GM12878 (cell line): ENCODE data around the gene KIAA0825. TPM values are rescaled to one million over a fixed set of nuclear protein-coding genes. Genes with fewer than 3 reads are reported as not detected.

ENCODE experiments used
- ATAC-seq: fragments of 200-7000 bp; cut with Tn5 transposase; 3 replicates; pipeline ENCODE4 v1.9.1; 2020; ENCODE audit warnings: mild to moderate bottlenecking, moderate library complexity
- BruUV-seq: library from RNA; stranded (reverse); fragments of 400-500 nt; replicated peaks from 2 replicates; lab custom pipeline; 2021; lab: Mats Ljungman, UMichigan
- CTCF ChIA-PET: fragments of 300-600 bp; sonication (Branson Sonifier 250); formaldehyde crosslinking; extraction: SDS; loops from one replicate; lab custom pipeline; 2021; ENCODE audit warnings: inconsistent platforms; lab: Yijun Ruan, JAX
- POLR2A ChIA-PET: fragments of 350-600 bp; formaldehyde crosslinking; extraction: SDS; loops from one replicate; lab custom pipeline; 2021; ENCODE audit warnings: inconsistent platforms; lab: Charles Lee
- RAD21 ChIA-PET: fragments of 300-600 bp; sonication (Branson Sonifier 250); formaldehyde crosslinking; loops from one replicate; lab custom pipeline; 2023; ENCODE audit warnings: antibody characterized with exemption; ENCODE audit not compliant: unreplicated experiment; lab: Charles Lee
- SMC1A ChIA-PET: fragments of 300-600 bp; sonication (Branson Sonifier 250); formaldehyde crosslinking; loops from one replicate; lab custom pipeline; 2023; ENCODE audit not compliant: unreplicated experiment, uncharacterized antibody; lab: Charles Lee
- DNase-seq: peaks from one replicate; pipeline ENCODE4 v3.0.0-alpha.2; 2011; ENCODE audit warnings: low read depth, low spot score
- FAIRE-seq: peaks from 3 replicates; lab custom pipeline; 2011; peaks lifted over from hg19 to GRCh38; lab: Jason Lieb, UNC
- H2AFZ ChIP-seq: 2 replicates; pipeline ENCODE4 v1.6.0; 2011; ENCODE audit warnings: low read depth, low read length, control low read depth; ENCODE audit not compliant: control insufficient read depth
- H3K27ac ChIP-seq: 2 replicates; pipeline ENCODE4 v1.5.1; 2011; ENCODE audit warnings: control low read depth; ENCODE audit not compliant: control insufficient read depth, insufficient read depth
- H3K27me3 ChIP-seq, 2 experiments: replicated peaks in 1 of 2; 2 replicates each; pipeline versions ENCODE4 v1.6.0 to v1.6.1; 2011; ENCODE audit warnings: low read length in 1 of 2; ENCODE audit not compliant: control insufficient read depth in 2 of 2, insufficient read depth in 2 of 2
- H3K36me3 ChIP-seq, 2 experiments: 2 replicates each; pipeline ENCODE4 v1.5.1; 2011; ENCODE audit warnings: low read length in 1 of 2; ENCODE audit not compliant: control insufficient read depth in 2 of 2, insufficient read depth in 2 of 2
- H3K4me1 ChIP-seq: 2 replicates; pipeline ENCODE4 v1.6.1; 2011; ENCODE audit warnings: mild to moderate bottlenecking, low read length, moderate library complexity, mixed read lengths; ENCODE audit not compliant: control insufficient read depth, insufficient read depth
- H3K4me2 ChIP-seq: 2 replicates; pipeline ENCODE4 v1.6.0; 2011; ENCODE audit warnings: control low read depth; ENCODE audit not compliant: control insufficient read depth, insufficient read depth
- H3K4me3 ChIP-seq: fragments of 200-600 bp; sonication (generic); 2 replicates; pipeline ENCODE4 v1.5.1; 2016
- H3K79me2 ChIP-seq: 2 replicates; pipeline ENCODE4 v1.6.0; 2011; ENCODE audit warnings: low read length; ENCODE audit not compliant: control insufficient read depth, insufficient read depth
- H3K9ac ChIP-seq: 2 replicates; pipeline ENCODE4 v1.8.0; 2011; ENCODE audit warnings: low read length, control low read depth, mixed read lengths; ENCODE audit not compliant: control insufficient read depth, insufficient read depth
- H3K9me3 ChIP-seq: replicated peaks from 3 replicates; pipeline ENCODE4 v1.5.1; 2011; ENCODE audit warnings: mild to moderate bottlenecking, low read length; ENCODE audit not compliant: control insufficient read depth, insufficient read depth
- H4K20me1 ChIP-seq: 2 replicates; pipeline ENCODE4 v1.6.0; 2011; ENCODE audit not compliant: control insufficient read depth, insufficient read depth
- CHD1 ChIP-seq: IDR thresholded peaks from 2 replicates; pipeline ENCODE4 v1.6.1; 2012; ENCODE audit warnings: low read depth, low read length, improper control_type of control experiment
- DPF2 ChIP-seq: fragments of 450-650 bp; IDR thresholded peaks from 2 replicates; pipeline ENCODE4 v1.6.1; 2017; ENCODE audit warnings: mild to moderate bottlenecking
- MYB ChIP-seq: fragments of 150-350 bp; IDR thresholded peaks from 2 replicates; pipeline ENCODE4 v1.6.1; 2014; ENCODE audit warnings: mild to moderate bottlenecking, low read depth, low read length, borderline replicate concordance
- POLR2AphosphoS2 ChIP-seq: IDR thresholded peaks from 2 replicates; pipeline ENCODE4 v1.6.1; 2011; ENCODE audit warnings: low read depth, mild to moderate bottlenecking, low read length, improper control_type of control experiment, moderate library complexity
- SIN3A ChIP-seq: IDR thresholded peaks from 2 replicates; pipeline ENCODE4 v1.6.1; 2012; ENCODE audit warnings: low read depth, low read length, improper control_type of control experiment
- SMC3 ChIP-seq: IDR thresholded peaks from 2 replicates; pipeline ENCODE4 v1.6.1; 2011; ENCODE audit warnings: low read length, improper control_type of control experiment, borderline replicate concordance
- SRF ChIP-seq, 2 experiments: IDR thresholded peaks; 2 replicates each; pipeline ENCODE4 v1.6.1; 2011; ENCODE audit warnings: low read depth in 2 of 2, low read length in 2 of 2, mild to moderate bottlenecking in 1 of 2, moderate library complexity in 1 of 2
- TARDBP ChIP-seq: IDR thresholded peaks from 2 replicates; pipeline ENCODE4 v1.6.1; 2016; ENCODE audit warnings: borderline replicate concordance
- ZBTB11 ChIP-seq: fragments of 450-650 bp; formaldehyde crosslinking; IDR thresholded peaks from 2 replicates; pipeline ENCODE4 v1.5.0; 2022; ENCODE audit warnings: mild to moderate bottlenecking, missing genetic modification characterization
- WGBS: methylation state at CpG from one replicate; pipeline ENCODE4 v1.1.6; 2016; ENCODE audit warnings: low lambda C conversion rate; ENCODE audit not compliant: insufficient replicate concordance, insufficient coverage; ENCODE audit errors: missing lambda C conversion rate; 5-methylcytosine and 5-hydroxymethylcytosine counted together
- in situ Hi-C: fragments of 300-500 bp; cut with MboI; formaldehyde crosslinking; loops from 9 replicates; pipeline ENCODE4 v1.14.3; 2018; ENCODE audit warnings: mixed read lengths
- intact Hi-C: fragments of 100-400 bp; cut with micrococcal nuclease; formaldehyde crosslinking; loops from one replicate; pipeline ENCODE4 v1.14.2; 2022; ENCODE audit not compliant: unreplicated experiment
- polyA plus RNA-seq, 11 experiments: library from polyadenylated mRNA; depleted of rRNA in 4 of 11; unstranded in 6 of 11; stranded (reverse) in 5 of 11; fragments of >200 nt; fragmentation: Nextera tagmentation in 4 of 11; fragmentation: Illumina TruSeq in 1 of 11; extraction: Ambion mirVana in 4 of 11; extraction: Trizol in 1 of 11; gene quantifications; 1 replicate in 1 of 11; 2 replicates in 10 of 11; pipeline versions ENCODE4 v1.2.1 to v1.2.3, GENCODE V29; 2011 to 2016; ENCODE audit warnings: inconsistent platforms in 2 of 11, missing spikeins in 2 of 11, low read depth in 1 of 11
- total RNA-seq, 4 experiments: library from RNA; depleted of rRNA in 3 of 4; stranded (reverse); fragments of >200 nt in 3 of 4; fragmentation: Illumina TruSeq in 1 of 4; extraction: Trizol in 1 of 4; gene quantifications; 2 replicates each; pipeline versions ENCODE4 v1.2.1 to v1.2.3, GENCODE V29; 2013 to 2021
- TF ChIP-seq, protein P1 (sequence below): IDR thresholded peaks from 2 replicates; pipeline ENCODE4 v1.6.1; 2012; ENCODE audit warnings: low read depth, low read length, improper control_type of control experiment
- TF ChIP-seq, protein P2 (sequence below): fragments of 450-650 bp; IDR thresholded peaks from 2 replicates; pipeline ENCODE4 v1.6.1; 2017; ENCODE audit warnings: mild to moderate bottlenecking, moderate library complexity

The KIAA0825 gene
- total and polyA plus RNA-seq, 10 of the 15 experiments (the other 5 are each of a cell fraction or from before 2014, with no cell fraction given): 0.55 to 1.9 (median 1.5) TPM

DNA sequence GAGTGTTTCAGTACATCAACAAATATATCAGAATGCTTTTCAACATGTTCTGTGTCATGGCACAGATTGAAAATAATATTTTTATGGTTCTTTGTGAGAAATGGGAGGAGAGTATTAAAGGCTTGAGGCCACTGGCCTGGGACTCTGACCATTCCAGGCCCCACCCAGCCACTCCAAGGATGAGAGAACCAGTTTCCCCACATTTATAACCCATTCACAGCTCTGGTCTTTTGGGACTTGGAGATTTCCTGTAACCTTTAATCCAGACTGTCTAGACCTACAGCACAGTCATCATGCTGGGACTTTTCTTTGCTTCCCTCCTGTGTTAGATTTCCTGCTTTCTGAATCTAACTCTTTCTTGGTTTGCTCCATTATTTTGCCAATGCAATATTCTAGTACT, 389.6 kb downstream of the KIAA0825 start:
- DNase-seq (no peak), ATAC-seq (no peak), FAIRE-seq (no peak)
- CTCF ChIA-PET: no interaction called here
- H3K36me3 ChIP-seq: no peaks in the 10 kb centered on the region
- H3K9me3 ChIP-seq: no peaks in the 10 kb centered on the region
- BruUV-seq: no TSS peak
- in situ Hi-C loops (no loop called here), intact Hi-C loops (no loop called here)
- SMC1A ChIA-PET: no interaction called here
- no peak overlapping the region for H3K27ac ChIP-seq
- H4K20me1 ChIP-seq: no peaks in the 10 kb centered on the region
- no peak overlapping the region for H2AFZ ChIP-seq
- RAD21 ChIA-PET: no interaction called here
- H3K4me2 ChIP-seq: no peak overlapping the region
- POLR2A ChIA-PET: no interaction called here
- no peak overlapping the region for H3K4me3 ChIP-seq
- H3K27me3 ChIP-seq: no peaks in the 10 kb centered on the region
- H3K79me2 ChIP-seq: no peaks in the 10 kb centered on the region
- TF ChIP-seq MYB (no peak), ZBTB11 (no peak), CHD1 (no peak), DPF2 (no peak), TARDBP (no peak), SRF (IDR thresholded peaks at IDR 0.05; ENCODE audit: low read depth in 2 of 2, low read length in 2 of 2) (no peak)
- no peaks in the 10 kb centered on the region for H3K4me1 ChIP-seq
- no peak overlapping the region for H3K9ac ChIP-seq

- no peak overlapping the region for H3K27ac ChIP-seq
- H2AFZ ChIP-seq: no peak overlapping the region
- no peak for ATAC-seq
- H3K79me2 ChIP-seq: no peaks in the 10 kb centered on the region
- 0% methylated on average over 2 of the region's 2 CpGs for WGBS
- H3K9ac ChIP-seq: no peak overlapping the region
- no peak for FAIRE-seq
- no peaks in the 10 kb centered on the region for H3K9me3 ChIP-seq
- no TSS peak for BruUV-seq
- in situ Hi-C loops: no loop called here
- ChIA-PET RAD21 (no interaction called here), SMC1A (no interaction called here), CTCF (no interaction called here), POLR2A (no interaction called here)
- no peak for DNase-seq
- no peak overlapping the region for H3K4me3 ChIP-seq
- H3K4me2 ChIP-seq: no peak overlapping the region
- H3K36me3 ChIP-seq: no peaks in the 10 kb centered on the region
- intact Hi-C loops: no loop called here
- no peaks in the 10 kb centered on the region for H4K20me1 ChIP-seq
- no peaks in the 10 kb centered on the region for H3K4me1 ChIP-seq
- H3K27me3 ChIP-seq: no peaks in the 10 kb centered on the region
- TF ChIP-seq, protein P1, sequence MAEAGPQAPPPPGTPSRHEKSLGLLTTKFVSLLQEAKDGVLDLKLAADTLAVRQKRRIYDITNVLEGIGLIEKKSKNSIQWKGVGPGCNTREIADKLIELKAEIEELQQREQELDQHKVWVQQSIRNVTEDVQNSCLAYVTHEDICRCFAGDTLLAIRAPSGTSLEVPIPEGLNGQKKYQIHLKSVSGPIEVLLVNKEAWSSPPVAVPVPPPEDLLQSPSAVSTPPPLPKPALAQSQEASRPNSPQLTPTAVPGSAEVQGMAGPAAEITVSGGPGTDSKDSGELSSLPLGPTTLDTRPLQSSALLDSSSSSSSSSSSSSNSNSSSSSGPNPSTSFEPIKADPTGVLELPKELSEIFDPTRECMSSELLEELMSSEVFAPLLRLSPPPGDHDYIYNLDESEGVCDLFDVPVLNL: no peak
- TF ChIP-seq POLR2AphosphoS2 (no peak), SMC3 (no peak), SIN3A (no peak)
- TF ChIP-seq, protein P2, sequence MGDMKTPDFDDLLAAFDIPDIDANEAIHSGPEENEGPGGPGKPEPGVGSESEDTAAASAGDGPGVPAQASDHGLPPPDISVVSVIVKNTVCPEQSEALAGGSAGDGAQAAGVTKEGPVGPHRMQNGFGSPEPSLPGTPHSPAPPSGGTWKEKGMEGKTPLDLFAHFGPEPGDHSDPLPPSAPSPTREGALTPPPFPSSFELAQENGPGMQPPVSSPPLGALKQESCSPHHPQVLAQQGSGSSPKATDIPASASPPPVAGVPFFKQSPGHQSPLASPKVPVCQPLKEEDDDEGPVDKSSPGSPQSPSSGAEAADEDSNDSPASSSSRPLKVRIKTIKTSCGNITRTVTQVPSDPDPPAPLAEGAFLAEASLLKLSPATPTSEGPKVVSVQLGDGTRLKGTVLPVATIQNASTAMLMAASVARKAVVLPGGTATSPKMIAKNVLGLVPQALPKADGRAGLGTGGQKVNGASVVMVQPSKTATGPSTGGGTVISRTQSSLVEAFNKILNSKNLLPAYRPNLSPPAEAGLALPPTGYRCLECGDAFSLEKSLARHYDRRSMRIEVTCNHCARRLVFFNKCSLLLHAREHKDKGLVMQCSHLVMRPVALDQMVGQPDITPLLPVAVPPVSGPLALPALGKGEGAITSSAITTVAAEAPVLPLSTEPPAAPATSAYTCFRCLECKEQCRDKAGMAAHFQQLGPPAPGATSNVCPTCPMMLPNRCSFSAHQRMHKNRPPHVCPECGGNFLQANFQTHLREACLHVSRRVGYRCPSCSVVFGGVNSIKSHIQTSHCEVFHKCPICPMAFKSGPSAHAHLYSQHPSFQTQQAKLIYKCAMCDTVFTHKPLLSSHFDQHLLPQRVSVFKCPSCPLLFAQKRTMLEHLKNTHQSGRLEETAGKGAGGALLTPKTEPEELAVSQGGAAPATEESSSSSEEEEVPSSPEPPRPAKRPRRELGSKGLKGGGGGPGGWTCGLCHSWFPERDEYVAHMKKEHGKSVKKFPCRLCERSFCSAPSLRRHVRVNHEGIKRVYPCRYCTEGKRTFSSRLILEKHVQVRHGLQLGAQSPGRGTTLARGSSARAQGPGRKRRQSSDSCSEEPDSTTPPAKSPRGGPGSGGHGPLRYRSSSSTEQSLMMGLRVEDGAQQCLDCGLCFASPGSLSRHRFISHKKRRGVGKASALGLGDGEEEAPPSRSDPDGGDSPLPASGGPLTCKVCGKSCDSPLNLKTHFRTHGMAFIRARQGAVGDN: no peak
Observed at GRCh38 chr5:94223235-94223634, 395.2 kb downstream of the KIAA0825 start.
